ENCODE measurements around the gene SMIM7. TPM values are rescaled to one million over a fixed set of nuclear protein-coding genes. Genes with fewer than 3 reads are reported as not detected.

Gene SMIM7
- total RNA-seq, 1 experiment from 2014 or later, result 74.4 TPM

GRCh38 chr19:16605553-16605994 is 54.4 kb downstream of the SMIM7 start:
- Histone ChIP-seq H3K4me1 (no peaks in the 10 kb centered on the region), H3K4me3 (ENCODE audit: low read depth, low read length) (no peak overlapping the region), H3K27me3 (replicated peaks; ENCODE audit: control insufficient read depth, insufficient read depth, low read length) (no peaks in the 10 kb centered on the region), H3K9me3 (no peaks in the 10 kb centered on the region), H3K36me3 (ENCODE audit: control insufficient read depth, insufficient read depth, low read length) (peaks cover 3% of the 10 kb centered on the region; the same call in 1 of the 2 replicates)
- Mint-ChIP-seq H3K4me3 (ENCODE audit: unreplicated experiment) (no peak overlapping the region), H3K27ac (ENCODE audit: unreplicated experiment) (peak overlapping the region; percentile 5), H3K4me1 (ENCODE audit: low read depth, unreplicated experiment) (no peaks in the 10 kb centered on the region), H3K27me3 (ENCODE audit: insufficient read depth, unreplicated experiment) (no peaks in the 10 kb centered on the region), H3K9me3 (ENCODE audit: unreplicated experiment) (no peaks in the 10 kb centered on the region), H3K36me3 (ENCODE audit: insufficient read depth, unreplicated experiment) (peaks cover 1% of the 10 kb centered on the region)
- intact Hi-C loops (cut with micrococcal nuclease; ENCODE audit: unreplicated experiment), result no loop called here
- ChIA-PET CTCF (no interaction called here), POLR2A (no interaction called here)
- DNase-seq, result no peak
- TF ChIP-seq CTCF (IDR thresholded peaks at IDR 0.05; ENCODE audit: insufficient read depth in 1 of 2, low read depth in 1 of 2, low read length in 1 of 2, severe bottlenecking in 1 of 2, unreplicated experiment in 1 of 2), result no peak
- no TSS peak for BruUV-seq (replicated peaks)

GRCh38 chr19:16605115-16605514 is 54.8 kb downstream of the SMIM7 start:
- Histone ChIP-seq H3K4me3 (ENCODE audit: low read depth, low read length) (no peak overlapping the region), H3K4me1 (no peaks in the 10 kb centered on the region), H3K36me3 (ENCODE audit: control insufficient read depth, insufficient read depth, low read length) (peaks cover 3% of the 10 kb centered on the region; the same call in 1 of the 2 replicates), H3K9me3 (no peaks in the 10 kb centered on the region), H3K27me3 (replicated peaks; ENCODE audit: control insufficient read depth, insufficient read depth, low read length) (no peaks in the 10 kb centered on the region)
- ChIA-PET CTCF (no interaction called here), POLR2A (no interaction called here)
- H3K4me3 Mint-ChIP-seq (ENCODE audit: unreplicated experiment), result no peak overlapping the region
- H3K27ac Mint-ChIP-seq (ENCODE audit: unreplicated experiment), result peak overlapping the region; percentile 5
- intact Hi-C loops (cut with micrococcal nuclease; ENCODE audit: unreplicated experiment), result no loop called here
- no peaks in the 10 kb centered on the region for H3K36me3 Mint-ChIP-seq (ENCODE audit: insufficient read depth, unreplicated experiment)
- no peaks in the 10 kb centered on the region for H3K9me3 Mint-ChIP-seq (ENCODE audit: unreplicated experiment)
- BruUV-seq (replicated peaks), result no TSS peak
- DNase-seq, result no peak
- H3K27me3 Mint-ChIP-seq (ENCODE audit: insufficient read depth, unreplicated experiment), result no peaks in the 10 kb centered on the region
- no peak for TF ChIP-seq CTCF (IDR thresholded peaks at IDR 0.05; ENCODE audit: insufficient read depth in 1 of 2, low read depth in 1 of 2, low read length in 1 of 2, severe bottlenecking in 1 of 2, unreplicated experiment in 1 of 2)
- H3K4me1 Mint-ChIP-seq (ENCODE audit: low read depth, unreplicated experiment), result no peaks in the 10 kb centered on the region

- Histone ChIP-seq H3K36me3 (ENCODE audit: control insufficient read depth, insufficient read depth, low read length) (peaks cover 3% of the 10 kb centered on the region; the same call in 1 of the 2 replicates), H3K4me1 (no peaks in the 10 kb centered on the region), H3K27me3 (replicated peaks; ENCODE audit: control insufficient read depth, insufficient read depth, low read length) (no peaks in the 10 kb centered on the region), H3K9me3 (no peaks in the 10 kb centered on the region), H3K4me3 (ENCODE audit: low read depth, low read length) (no peak overlapping the region)
- BruUV-seq (replicated peaks), result no TSS peak
- no peak overlapping the region for H3K27ac Mint-ChIP-seq (ENCODE audit: unreplicated experiment)
- ChIA-PET CTCF (no interaction called here), POLR2A (no interaction called here)
- no peaks in the 10 kb centered on the region for H3K4me1 Mint-ChIP-seq (ENCODE audit: low read depth, unreplicated experiment)
- no peaks in the 10 kb centered on the region for H3K27me3 Mint-ChIP-seq (ENCODE audit: insufficient read depth, unreplicated experiment)
- TF ChIP-seq CTCF (IDR thresholded peaks at IDR 0.05; ENCODE audit: insufficient read depth in 1 of 2, low read depth in 1 of 2, low read length in 1 of 2, severe bottlenecking in 1 of 2, unreplicated experiment in 1 of 2), result no peak
- no peaks in the 10 kb centered on the region for H3K9me3 Mint-ChIP-seq (ENCODE audit: unreplicated experiment)
- H3K36me3 Mint-ChIP-seq (ENCODE audit: insufficient read depth, unreplicated experiment), result no peaks in the 10 kb centered on the region
- intact Hi-C loops (cut with micrococcal nuclease; ENCODE audit: unreplicated experiment), result no loop called here
- H3K4me3 Mint-ChIP-seq (ENCODE audit: unreplicated experiment), result no peak overlapping the region
- DNase-seq, result no peak
Measured at GRCh38 chr19:16604615-16605014, 55.3 kb downstream of the SMIM7 start.
